Activated CD8-positive, alpha-beta T cell treated with anti-CD3 and anti-CD28 coated beads, Interleukin-2, amount 10 ng/mL, durations not matched to agents 7 days and 5 days (primary cell): ENCODE results near the gene IFRD1. TPM values are rescaled to one million over a fixed set of nuclear protein-coding genes. Genes with fewer than 3 reads are reported as not detected.
"Not testable (repeated sequence)": the region's sequence is repeated elsewhere in the genome, so short reads cannot be mapped to it uniquely, and the experiment has no call there.

ENCODE experiments used
- ATAC-seq: fragments of 150-1000 bp; cut with Tn5 transposase; one replicate; pipeline ENCODE4 v1.10.0; 2021; ENCODE audit warnings: moderate library complexity
- CTCF ChIA-PET: fragments of 350-600 bp; sonication (Branson Sonifier 250); formaldehyde crosslinking; loops from one replicate; lab custom pipeline; 2021; ENCODE audit warnings: antibody characterized with exemption; lab: Charles Lee
- POLR2A ChIA-PET: fragments of 350-600 bp; sonication (Branson Sonifier 250); formaldehyde crosslinking; loops from one replicate; lab custom pipeline; 2021; ENCODE audit warnings: antibody characterized with exemption; lab: Charles Lee
- DNase-seq: peaks from one replicate; pipeline ENCODE4 v3.0.0-alpha.2; 2020
- H3K27ac Mint-ChIP-seq: one replicate; pipeline ENCODE4 v1.8.0; 2021; ENCODE audit warnings: mild to moderate bottlenecking, mixed read lengths
- H3K27me3 Mint-ChIP-seq: one replicate; pipeline ENCODE4 v1.8.0; 2021; ENCODE audit warnings: low read depth, mixed read lengths
- H3K36me3 Mint-ChIP-seq: one replicate; pipeline ENCODE4 v1.8.0; 2021; ENCODE audit warnings: low read depth, mixed read lengths
- H3K4me1 Mint-ChIP-seq: one replicate; pipeline ENCODE4 v1.8.0; 2021; ENCODE audit warnings: low read depth, mixed read lengths
- H3K4me3 Mint-ChIP-seq: one replicate; pipeline ENCODE4 v1.8.0; 2021; ENCODE audit warnings: mild to moderate bottlenecking, mixed read lengths
- H3K9me3 Mint-ChIP-seq: one replicate; pipeline ENCODE4 v1.8.0; 2022; ENCODE audit warnings: mixed read lengths; ENCODE audit not compliant: insufficient read depth
- total RNA-seq, 2 experiments: library from RNA; stranded (reverse); gene quantifications; one replicate each; pipeline ENCODE4 v1.2.3, GENCODE V29; 2021

The IFRD1 gene
- total RNA-seq, 2 experiments from 2014 or later, result 40.1 to 42.5 TPM

- H3K4me1 Mint-ChIP-seq, result peaks cover 15% of the 10 kb centered on the region
- no peak for ATAC-seq
- ChIA-PET POLR2A (no interaction called here), CTCF (no interaction called here)
- DNase-seq, result no peak
- H3K4me3 Mint-ChIP-seq, result no peak overlapping the region
- H3K36me3 Mint-ChIP-seq, result no peaks in the 10 kb centered on the region
- no peaks in the 10 kb centered on the region for H3K9me3 Mint-ChIP-seq
- no peaks in the 10 kb centered on the region for H3K27me3 Mint-ChIP-seq
- H3K27ac Mint-ChIP-seq, result no peak overlapping the region
These were observed 3.8 kb upstream of the IFRD1 start for GRCh38 chr7:112446431-112446830.

- no peak overlapping the region for H3K27ac Mint-ChIP-seq
- CTCF ChIA-PET, result no interaction called here
- peaks cover under 1% of the 10 kb centered on the region for H3K36me3 Mint-ChIP-seq
- H3K4me1 Mint-ChIP-seq, result peaks cover 24% of the 10 kb centered on the region
- no peak overlapping the region for H3K4me3 Mint-ChIP-seq
- no peaks in the 10 kb centered on the region for H3K9me3 Mint-ChIP-seq
- POLR2A ChIA-PET, result no interaction called here
- H3K27me3 Mint-ChIP-seq, result no peaks in the 10 kb centered on the region
- no peak for ATAC-seq
- DNase-seq, result no peak
These were observed 2.9 kb upstream of the IFRD1 start for GRCh38 chr7:112447406-112447805.

- Mint-ChIP-seq H3K9me3 (no peaks in the 10 kb centered on the region), H3K4me1 (peaks cover 31% of the 10 kb centered on the region), H3K27ac (no peak overlapping the region), H3K4me3 (no peak overlapping the region), H3K36me3 (peaks cover 4% of the 10 kb centered on the region), H3K27me3 (no peaks in the 10 kb centered on the region)
- ATAC-seq (no peak), DNase-seq (no peak)
- POLR2A ChIA-PET, result no interaction called here
- CTCF ChIA-PET, result no interaction called here
These were observed 1.9 kb upstream of the IFRD1 start for GRCh38 chr7:112448381-112448780.

GRCh38 chr7:112448891-112449290 lies 1.4 kb upstream of the IFRD1 start:
- no peak for ATAC-seq
- Mint-ChIP-seq H3K27me3 (no peaks in the 10 kb centered on the region), H3K4me3 (no peak overlapping the region), H3K9me3 (no peaks in the 10 kb centered on the region), H3K4me1 (peaks cover 32% of the 10 kb centered on the region), H3K27ac (peak overlapping the region; percentile 43), H3K36me3 (peaks cover 4% of the 10 kb centered on the region)
- POLR2A ChIA-PET, result no interaction called here
- DNase-seq, result no peak
- CTCF ChIA-PET, result no interaction called here

GRCh38 chr7:112449353-112449752 lies 907 bp upstream of the IFRD1 start:
- peak overlapping the region; percentile 99 for H3K27ac Mint-ChIP-seq
- ChIA-PET POLR2A (interaction anchor here (0.6 to 2.8 kb wide), 5 partner anchors 8 to 27 kb away, joined by 3 to 18 read pairs (median 8); no protein-coding TSS in a partner anchor), CTCF (no interaction called here)
- no peak for ATAC-seq
- peak; percentile 49 for DNase-seq
- H3K9me3 Mint-ChIP-seq, result no peaks in the 10 kb centered on the region
- H3K4me1 Mint-ChIP-seq, result peaks cover 32% of the 10 kb centered on the region
- H3K27me3 Mint-ChIP-seq, result no peaks in the 10 kb centered on the region
- H3K4me3 Mint-ChIP-seq, result peak overlapping the region; percentile 97
- H3K36me3 Mint-ChIP-seq, result peaks cover 4% of the 10 kb centered on the region

- H3K9me3 Mint-ChIP-seq, result no peaks in the 10 kb centered on the region
These were observed 824 bp downstream of the IFRD1 start for GRCh38 chr7:112450807-112451761.

GRCh38 chr7:112452102-112452888 lies 2.0 kb downstream of the IFRD1 start:
- no peaks in the 10 kb centered on the region for H3K27me3 Mint-ChIP-seq
- H3K27ac Mint-ChIP-seq, result peak overlapping the region; percentile 67
- POLR2A ChIA-PET, result interaction anchor here (0.5 to 2.8 kb wide), 4 partner anchors 16 to 609 kb away, joined by 3 to 11 read pairs (median 6); no protein-coding TSS in a partner anchor
- ATAC-seq, result no peak
- DNase-seq, result no peak
- H3K4me3 Mint-ChIP-seq, result peak overlapping the region; percentile 97
- peaks cover 11% of the 10 kb centered on the region for H3K36me3 Mint-ChIP-seq
- H3K9me3 Mint-ChIP-seq, result no peaks in the 10 kb centered on the region
- peaks cover 35% of the 10 kb centered on the region for H3K4me1 Mint-ChIP-seq
- CTCF ChIA-PET, result interaction anchor here (0.7 to 2.9 kb wide), 7 partner anchors 9 to 43 kb away, joined by 3 to 14 read pairs (median 5); partner anchors contain the start of gene LSMEM1

More at GRCh38 chr7:112450807-112451761, 824 bp downstream of the IFRD1 start:
- Mint-ChIP-seq H3K27ac (peak overlapping the region; percentile 99), H3K4me3 (peak overlapping the region; percentile 97), H3K36me3 (peaks cover 9% of the 10 kb centered on the region), H3K4me1 (peaks cover 35% of the 10 kb centered on the region), H3K27me3 (no peaks in the 10 kb centered on the region)
- ATAC-seq, result peak; percentile 76
- CTCF ChIA-PET, result interaction anchor here (0.7 to 2.9 kb wide), 4 partner anchors 10 to 30 kb away, joined by 3 to 14 read pairs (median 8); no protein-coding TSS in a partner anchor
- POLR2A ChIA-PET, result interaction anchor here (0.7 to 2.8 kb wide), 14 partner anchors 9 to 665 kb away, joined by 3 to 18 read pairs (median 4); partner anchors contain the start of genes DOCK4, TMEM168 and ZNF277
- DNase-seq, result peak; percentile 95

- H3K27ac Mint-ChIP-seq, result no peak overlapping the region
- peaks cover 15% of the 10 kb centered on the region for H3K36me3 Mint-ChIP-seq
- DNase-seq, result no peak
- no peaks in the 10 kb centered on the region for H3K27me3 Mint-ChIP-seq
- peaks cover 33% of the 10 kb centered on the region for H3K4me1 Mint-ChIP-seq
- no peak overlapping the region for H3K4me3 Mint-ChIP-seq
- no peak for ATAC-seq
- no peaks in the 10 kb centered on the region for H3K9me3 Mint-ChIP-seq
- CTCF ChIA-PET, result interaction anchor here (1.5 kb wide), 1 partner anchor 42 kb away, joined by 3 read pairs; no protein-coding TSS in a partner anchor
- POLR2A ChIA-PET, result no interaction called here
These were observed 3.4 kb downstream of the IFRD1 start for GRCh38 chr7:112453505-112454171.

GRCh38 chr7:112454191-112454590 lies 3.9 kb downstream of the IFRD1 start:
- CTCF ChIA-PET, POLR2A ChIA-PET, H3K4me3 Mint-ChIP-seq, DNase-seq, H3K9me3 Mint-ChIP-seq, H3K27me3 Mint-ChIP-seq, H3K27ac Mint-ChIP-seq, ATAC-seq: not testable (repeated sequence)
- Mint-ChIP-seq H3K36me3 (peaks cover 20% of the 10 kb centered on the region), H3K4me1 (peaks cover 27% of the 10 kb centered on the region)

- DNase-seq, result no peak
- Mint-ChIP-seq H3K27me3 (no peaks in the 10 kb centered on the region), H3K9me3 (no peaks in the 10 kb centered on the region), H3K4me3 (no peak overlapping the region), H3K4me1 (no peaks in the 10 kb centered on the region), H3K36me3 (peaks cover 55% of the 10 kb centered on the region), H3K27ac (no peak overlapping the region)
- CTCF ChIA-PET, result no interaction called here
- POLR2A ChIA-PET, result interaction anchor here (1.8 kb wide), 1 partner anchor 10 kb away, joined by 4 read pairs; the partner anchor contains the start of gene IFRD1
- ATAC-seq, result no peak
These were observed 9.4 kb downstream of the IFRD1 start for GRCh38 chr7:112459645-112460044.

GRCh38 chr7:112462236-112462635 lies 12.0 kb downstream of the IFRD1 start:
- no peak overlapping the region for H3K27ac Mint-ChIP-seq
- H3K4me3 Mint-ChIP-seq, result no peak overlapping the region

More at GRCh38 chr7:112462236-112462635, 12.0 kb downstream of the IFRD1 start:
- POLR2A ChIA-PET, result no interaction called here
- H3K4me1 Mint-ChIP-seq, result no peaks in the 10 kb centered on the region
- no peaks in the 10 kb centered on the region for H3K9me3 Mint-ChIP-seq
- no peak for DNase-seq
- CTCF ChIA-PET, result interaction anchor here (2.6 kb wide), 1 partner anchor 10 kb away, joined by 11 read pairs; no protein-coding TSS in a partner anchor
- H3K27me3 Mint-ChIP-seq, result no peaks in the 10 kb centered on the region
- H3K36me3 Mint-ChIP-seq, result peaks cover 56% of the 10 kb centered on the region
- ATAC-seq, result no peak
